Neural progenitor cell (in vitro differentiated cells): ENCODE results near the gene PP2D1. TPM values are rescaled to one million over a fixed set of nuclear protein-coding genes. Genes with fewer than 3 reads are reported as not detected.
A peak's percentile ranks its signal among the peaks of the same experiment; 100 is the strongest.

Source experiments
- DNase-seq: peaks from one replicate; pipeline ENCODE4 v3.0.0-alpha.2; 2016; ENCODE audit warnings: low spot score
- H2AFZ ChIP-seq: fragments of 200-600 bp; sonication (generic); replicated peaks from 2 replicates; pipeline ENCODE4 v1.6.1; 2016; ENCODE audit warnings: antibody characterized with exemption
- H3F3A ChIP-seq: fragments of 200-600 bp; sonication (generic); 2 replicates; pipeline ENCODE4 v1.6.1; 2016; ENCODE audit warnings: antibody characterized with exemption, low read depth
- H3K27ac ChIP-seq: fragments of 200-600 bp; sonication (generic); 2 replicates; pipeline ENCODE4 v1.5.1; 2016; ENCODE audit warnings: mild to moderate bottlenecking
- H3K27me3 ChIP-seq: fragments of 200-600 bp; sonication (generic); 2 replicates; pipeline ENCODE4 v1.6.1; 2016; ENCODE audit warnings: mild to moderate bottlenecking, moderate library complexity
- H3K36me3 ChIP-seq: fragments of 200-600 bp; sonication (generic); 2 replicates; pipeline ENCODE4 v1.5.1; 2016
- H3K4me1 ChIP-seq: fragments of 200-600 bp; sonication (generic); 2 replicates; pipeline ENCODE4 v1.6.1; 2016; ENCODE audit warnings: mixed run types
- H3K4me2 ChIP-seq: fragments of 200-600 bp; sonication (generic); 2 replicates; pipeline ENCODE4 v1.6.1; 2016
- H3K4me3 ChIP-seq: fragments of 200-600 bp; sonication (generic); 2 replicates; pipeline ENCODE4 v1.5.1; 2016
- H3K79me2 ChIP-seq: fragments of 200-600 bp; sonication (generic); 2 replicates; pipeline ENCODE4 v1.6.1; 2016; ENCODE audit warnings: low read depth
- H3K9ac ChIP-seq: fragments of 200-600 bp; sonication (generic); 2 replicates; pipeline ENCODE4 v1.6.1; 2016
- H3K9me3 ChIP-seq: fragments of 200-600 bp; sonication (generic); 2 replicates; pipeline ENCODE4 v1.5.1; 2016; ENCODE audit warnings: low read depth
- H4K20me1 ChIP-seq: fragments of 200-600 bp; sonication (generic); 2 replicates; pipeline ENCODE4 v1.6.1; 2016; ENCODE audit warnings: low read depth
- H3K27ac Mint-ChIP-seq: 3 replicates; pipeline ENCODE4 v1.8.0; 2021; ENCODE audit warnings: mixed read lengths
- H3K27me3 Mint-ChIP-seq: 2 replicates; pipeline ENCODE4 v1.8.0; 2022; ENCODE audit warnings: low read depth, mild to moderate bottlenecking, inconsistent platforms, moderate library complexity, mixed read lengths; ENCODE audit not compliant: insufficient read depth
- H3K36me3 Mint-ChIP-seq: 3 replicates; pipeline ENCODE4 v1.8.0; 2021; ENCODE audit warnings: mixed read lengths
- H3K4me1 Mint-ChIP-seq: 3 replicates; pipeline ENCODE4 v1.8.0; 2021; ENCODE audit warnings: mixed read lengths
- H3K4me3 Mint-ChIP-seq: 3 replicates; pipeline ENCODE4 v1.8.0; 2021; ENCODE audit warnings: mild to moderate bottlenecking, moderate library complexity, mixed read lengths
- H3K9me3 Mint-ChIP-seq: 3 replicates; pipeline ENCODE4 v1.8.0; 2020; ENCODE audit warnings: mixed read lengths
- CTCF ChIP-seq: fragments of 200-600 bp; sonication (generic); IDR thresholded peaks from 2 replicates; pipeline ENCODE4 v1.5.1; 2017; ENCODE audit warnings: antibody characterized with exemption, mild to moderate bottlenecking
- EZH2 ChIP-seq: fragments of 200-600 bp; sonication (generic); IDR thresholded peaks from 2 replicates; pipeline ENCODE4 v1.6.1; 2017; ENCODE audit warnings: antibody characterized with exemption, mild to moderate bottlenecking, moderate library complexity
- EZH2phosphoT487 ChIP-seq: fragments of 200-600 bp; sonication (generic); IDR thresholded peaks from 2 replicates; pipeline ENCODE4 v1.6.1; 2017; ENCODE audit warnings: antibody characterized with exemption
- total RNA-seq: library from RNA; depleted of rRNA; stranded (reverse); fragments of >200 nt; gene quantifications from 2 replicates; pipeline ENCODE4 v1.2.3, GENCODE V29; 2015; ENCODE audit warnings: low replicate concordance

The PP2D1 gene
- total RNA-seq, 1 donor from 2014 or later, result not detected

- no peaks in the 10 kb centered on the region for H3K9me3 Mint-ChIP-seq
- H3K4me3 Mint-ChIP-seq, result peak within 1 kb of the TSS; percentile 97
- Histone ChIP-seq H3K4me3 (peak within 1 kb of the TSS; percentile 75), H2AFZ (peak within 1 kb of the TSS; percentile 94), H3K9me3 (no peaks in the 10 kb centered on the region), H3F3A (peaks cover 43% of the 10 kb centered on the region), H3K36me3 (no peaks in the 10 kb centered on the region), H3K79me2 (peaks cover 40% of the 10 kb centered on the region), H3K4me2 (peak within 1 kb of the TSS; percentile 93), H3K4me1 (peaks cover 26% of the 10 kb centered on the region), H3K27me3 (no peaks in the 10 kb centered on the region), H4K20me1 (peaks cover 26% of the 10 kb centered on the region), H3K9ac (peak within 1 kb of the TSS; percentile 44), H3K27ac (peak within 1 kb of the TSS; percentile 94)
- peaks cover 2% of the 10 kb centered on the region for H3K27me3 Mint-ChIP-seq
- H3K4me1 Mint-ChIP-seq, result peaks cover 29% of the 10 kb centered on the region
- TF ChIP-seq EZH2 (no peak), CTCF (peak; percentile 63)
- H3K36me3 Mint-ChIP-seq, result no peaks in the 10 kb centered on the region
- H3K27ac Mint-ChIP-seq, result peak within 1 kb of the TSS; percentile 93
- DNase-seq, result peak; percentile 92
These were observed 27.9 kb upstream of the PP2D1 start, which contains the start of gene KAT2B for GRCh38 chr3:20039765-20040547. Gene KAT2B (plus strand): TSS chr3:20040446. CDS start chr3:20040478, 32 bp downstream.

- no peaks in the 10 kb centered on the region for H3K36me3 Mint-ChIP-seq
- Histone ChIP-seq H2AFZ (peak overlapping the region; percentile 94), H3K4me2 (peak overlapping the region; percentile 93), H3K4me1 (peaks cover 26% of the 10 kb centered on the region), H3K4me3 (peak overlapping the region; percentile 75), H3K27me3 (no peaks in the 10 kb centered on the region), H4K20me1 (peaks cover 26% of the 10 kb centered on the region), H3K79me2 (peaks cover 34% of the 10 kb centered on the region), H3K9ac (peak overlapping the region; percentile 20), H3K36me3 (no peaks in the 10 kb centered on the region), H3K9me3 (no peaks in the 10 kb centered on the region), H3F3A (peaks cover 43% of the 10 kb centered on the region), H3K27ac (peak overlapping the region; percentile 94)
- H3K9me3 Mint-ChIP-seq, result no peaks in the 10 kb centered on the region
- H3K4me3 Mint-ChIP-seq, result peak overlapping the region; percentile 92
- H3K27me3 Mint-ChIP-seq, result peaks cover 2% of the 10 kb centered on the region
- DNase-seq, result no peak
- peaks cover 29% of the 10 kb centered on the region for H3K4me1 Mint-ChIP-seq
- H3K27ac Mint-ChIP-seq, result peak overlapping the region; percentile 50
- TF ChIP-seq CTCF, result no peak
- no peak for TF ChIP-seq EZH2
- no peak for TF ChIP-seq EZH2phosphoT487
These were observed 27.4 kb upstream of the PP2D1 start for GRCh38 chr3:20039466-20039764.

DNA sequence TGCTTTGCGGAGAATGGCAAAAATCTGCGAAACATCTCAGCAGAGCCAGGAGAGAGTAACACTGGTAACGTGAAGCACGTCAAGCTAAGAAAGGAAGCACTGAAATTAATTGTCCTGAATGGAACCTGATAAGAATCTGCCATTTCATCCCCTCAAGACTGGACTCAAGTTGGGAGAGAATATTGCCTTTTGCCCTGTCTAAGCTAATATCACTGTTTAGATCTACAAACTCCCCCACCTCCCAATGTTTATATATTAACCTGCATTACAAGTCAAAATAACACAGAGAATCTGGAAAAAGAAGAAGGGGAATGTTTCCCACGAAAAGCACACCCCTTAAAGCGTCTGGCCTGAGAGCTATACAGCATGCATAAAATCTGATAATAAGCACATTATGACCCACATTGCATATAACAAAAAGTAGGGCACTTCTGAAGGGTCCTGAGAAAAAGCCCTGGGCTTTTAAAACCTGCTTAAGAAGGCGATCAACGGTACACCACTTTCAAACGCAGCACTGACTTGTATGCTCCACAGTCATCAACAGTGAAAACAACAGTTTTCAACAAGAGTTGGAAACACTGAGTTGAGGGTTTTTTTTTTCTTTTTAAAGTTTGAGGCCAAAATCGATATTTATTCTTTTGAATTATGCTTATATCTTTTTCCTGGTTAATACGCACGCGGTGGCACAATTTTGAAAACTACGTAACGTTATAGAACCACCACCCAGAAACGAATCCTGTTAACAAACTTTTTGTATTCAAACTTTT lies 26.8 kb upstream of the PP2D1 start:
- Histone ChIP-seq H3K27ac (peak overlapping the region; percentile 94), H2AFZ (peak overlapping the region; percentile 94), H3K9me3 (no peaks in the 10 kb centered on the region), H3K27me3 (no peaks in the 10 kb centered on the region), H3K4me1 (peaks cover 26% of the 10 kb centered on the region), H3F3A (peaks cover 43% of the 10 kb centered on the region), H3K4me2 (peak overlapping the region; percentile 93), H3K36me3 (no peaks in the 10 kb centered on the region), H4K20me1 (peaks cover 26% of the 10 kb centered on the region), H3K9ac (peak overlapping the region; percentile 20), H3K4me3 (peak overlapping the region; percentile 75), H3K79me2 (peaks cover 29% of the 10 kb centered on the region)
- H3K27me3 Mint-ChIP-seq, result peaks cover 2% of the 10 kb centered on the region
- H3K27ac Mint-ChIP-seq, result peak overlapping the region; percentile 50
- no peak for TF ChIP-seq CTCF
- TF ChIP-seq EZH2, result no peak
- TF ChIP-seq EZH2phosphoT487, result no peak
- H3K36me3 Mint-ChIP-seq, result no peaks in the 10 kb centered on the region
- H3K4me3 Mint-ChIP-seq, result peak overlapping the region; percentile 92
- H3K9me3 Mint-ChIP-seq, result no peaks in the 10 kb centered on the region
- H3K4me1 Mint-ChIP-seq, result peaks cover 29% of the 10 kb centered on the region
- peak; percentile 35 for DNase-seq
